ENCODE measurements around the gene LRP1B.

LRP1B gene

DNA sequence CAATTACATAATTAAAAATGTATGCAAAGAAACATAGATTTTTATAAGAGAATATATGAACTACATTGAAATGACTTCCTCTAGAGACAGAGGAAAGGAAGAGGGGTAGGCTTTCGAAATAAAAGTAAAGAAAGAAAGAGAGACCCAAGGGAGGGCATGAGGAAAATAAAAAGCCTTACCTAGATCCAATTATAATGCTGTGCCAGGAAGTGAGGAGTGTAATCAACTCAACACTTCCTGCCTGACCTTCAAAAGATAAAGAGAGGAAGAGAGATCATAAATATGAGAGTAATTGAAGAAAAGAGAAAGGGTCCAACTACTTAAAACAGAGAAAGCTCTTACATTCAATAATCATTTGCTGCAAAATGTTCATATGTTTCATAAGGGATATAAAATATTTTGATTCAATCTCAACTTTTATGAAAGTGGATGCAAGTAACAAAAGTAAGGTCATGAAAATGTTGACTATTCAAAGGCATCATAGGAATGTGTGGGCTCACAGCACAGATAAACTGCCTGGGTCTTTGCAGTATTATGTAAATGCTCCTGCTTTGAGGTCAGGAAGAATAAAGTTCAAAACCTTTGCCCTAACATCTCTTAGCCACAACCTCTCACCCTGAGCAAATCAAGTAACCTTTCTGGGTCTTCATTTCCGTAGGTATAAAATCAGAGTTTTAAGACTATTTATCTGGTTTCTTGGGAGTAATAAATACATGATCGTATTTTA lies 1237.7 kb downstream of the LRP1B start:
- no peak for DNase-seq (ENCODE audit: low read depth)

- DNase-seq (ENCODE audit: low read depth), result no peak
Measured at GRCh38 chr2:140892436-140892835, 1238.4 kb downstream of the LRP1B start.

GRCh38 chr2:140891614-140892212 lies 1239.1 kb downstream of the LRP1B start:
- no peak for DNase-seq (ENCODE audit: low read depth)

GRCh38 chr2:140882671-140883620 lies 1247.9 kb downstream of the LRP1B start:
- no peak for DNase-seq (ENCODE audit: low read depth)

DNA sequence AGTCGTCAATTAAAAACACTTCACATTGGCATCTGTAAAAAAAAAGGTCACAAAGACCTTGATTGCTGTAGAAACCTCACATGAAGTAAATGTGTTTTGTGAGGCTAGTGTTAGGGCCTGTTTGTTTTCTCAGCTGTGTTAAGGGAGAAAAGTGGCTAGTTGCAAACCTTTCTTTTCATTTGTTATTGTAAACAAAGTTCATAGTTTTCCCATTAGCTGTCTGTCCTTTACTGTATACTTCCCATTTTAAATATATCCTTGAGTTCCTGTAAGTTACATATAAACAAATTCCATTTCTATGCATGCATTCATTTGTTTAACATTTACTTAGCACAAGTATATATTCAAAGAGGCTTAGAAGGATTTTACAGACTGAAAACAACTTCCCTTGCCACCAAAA lies 1250.2 kb downstream of the LRP1B start:
- no peak for DNase-seq (ENCODE audit: low read depth)

- no peak for DNase-seq (ENCODE audit: low read depth)
Measured at GRCh38 chr2:140876015-140876414, 1254.8 kb downstream of the LRP1B start.

- DNase-seq (ENCODE audit: low read depth), result no peak
Measured at GRCh38 chr2:140873915-140874531, 1256.8 kb downstream of the LRP1B start.

DNA sequence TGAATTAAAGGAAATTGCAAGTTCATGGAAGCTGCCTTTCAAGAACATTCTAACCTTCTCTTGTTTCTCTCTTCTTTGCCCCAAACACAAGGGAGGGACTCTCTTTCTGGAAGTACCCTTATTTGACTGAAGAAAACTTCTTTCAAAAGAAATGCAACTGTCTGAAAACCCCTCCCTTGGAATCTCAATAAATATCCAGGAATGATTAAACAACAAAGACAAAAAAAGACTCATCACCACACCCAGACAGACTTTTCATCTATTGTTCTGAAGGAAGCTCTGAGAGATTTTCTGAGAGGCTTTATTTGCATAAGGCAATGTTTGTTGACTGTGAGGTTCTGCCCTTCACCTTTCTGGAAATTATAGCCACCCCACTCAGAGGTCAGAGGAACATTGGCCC lies 1260.9 kb downstream of the LRP1B start:
- no peak for DNase-seq (ENCODE audit: low read depth)

GRCh38 chr2:140869107-140869506 lies 1261.7 kb downstream of the LRP1B start:
- DNase-seq (ENCODE audit: low read depth), result no peak

DNA sequence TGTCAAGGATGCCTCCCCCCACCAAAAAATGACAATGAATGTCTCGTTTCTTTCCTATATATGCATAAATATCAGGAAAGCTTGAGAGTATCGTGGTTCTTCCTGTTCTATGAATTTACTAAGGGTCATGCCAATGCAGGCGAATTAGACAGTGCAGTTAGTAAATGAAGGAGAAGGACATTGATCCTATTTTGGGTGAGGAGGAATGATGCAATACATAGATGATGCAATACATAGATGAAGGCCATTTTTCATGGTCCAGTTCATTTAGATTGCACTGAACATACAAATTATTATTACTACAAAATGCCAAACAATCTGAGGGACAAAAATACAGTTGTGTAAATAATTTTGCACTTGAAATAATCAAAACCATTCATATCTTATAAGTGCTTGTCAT lies 1265.0 kb downstream of the LRP1B start:
- DNase-seq (ENCODE audit: low read depth), result no peak

GRCh38 chr2:140863713-140864112 lies 1267.1 kb downstream of the LRP1B start:
- DNase-seq (ENCODE audit: low read depth), result peak; percentile 11

- no peak for DNase-seq (ENCODE audit: low read depth)
Measured at GRCh38 chr2:140862181-140862580, 1268.6 kb downstream of the LRP1B start.

DNA sequence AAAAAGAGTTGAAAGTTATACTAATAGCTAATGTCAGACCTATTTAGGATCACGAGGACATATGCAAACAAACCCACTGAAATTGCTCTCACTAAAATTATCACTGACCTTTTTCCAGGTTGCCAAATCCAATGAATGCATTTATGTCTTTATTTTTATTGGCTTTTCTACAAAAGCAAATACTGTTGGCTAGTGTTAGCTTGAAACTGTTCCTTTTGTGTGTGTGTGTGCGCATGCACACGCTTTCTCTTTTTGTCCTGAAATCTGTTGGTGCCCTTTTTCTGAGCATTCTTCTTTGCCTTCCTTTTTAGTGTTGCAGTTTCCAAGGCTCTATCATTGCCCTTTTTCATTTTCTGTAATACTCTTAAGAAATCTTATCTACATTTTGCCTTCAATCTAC lies 1269.2 kb downstream of the LRP1B start:
- no peak for DNase-seq (ENCODE audit: low read depth)

DNA sequence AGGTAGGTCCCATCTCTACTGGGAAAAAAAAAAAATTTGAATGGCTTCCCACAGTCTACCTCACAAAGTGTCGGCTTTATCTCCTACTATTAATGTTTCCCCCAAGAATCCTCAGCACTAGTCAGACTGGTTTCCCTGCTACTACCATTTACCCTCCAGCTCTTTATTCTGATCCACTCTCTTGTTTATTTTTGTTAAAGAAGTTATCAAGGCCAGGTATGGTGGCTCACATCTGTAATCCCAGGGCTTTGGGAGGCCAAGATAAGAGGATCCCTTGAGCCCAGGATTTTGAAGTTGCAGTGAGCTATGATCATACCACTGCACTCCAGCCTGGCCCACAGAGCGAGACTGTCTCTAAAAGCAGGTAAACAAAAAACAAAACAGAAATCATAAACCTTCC lies 1275.3 kb downstream of the LRP1B start:
- no peak for DNase-seq (ENCODE audit: low read depth)

DNA sequence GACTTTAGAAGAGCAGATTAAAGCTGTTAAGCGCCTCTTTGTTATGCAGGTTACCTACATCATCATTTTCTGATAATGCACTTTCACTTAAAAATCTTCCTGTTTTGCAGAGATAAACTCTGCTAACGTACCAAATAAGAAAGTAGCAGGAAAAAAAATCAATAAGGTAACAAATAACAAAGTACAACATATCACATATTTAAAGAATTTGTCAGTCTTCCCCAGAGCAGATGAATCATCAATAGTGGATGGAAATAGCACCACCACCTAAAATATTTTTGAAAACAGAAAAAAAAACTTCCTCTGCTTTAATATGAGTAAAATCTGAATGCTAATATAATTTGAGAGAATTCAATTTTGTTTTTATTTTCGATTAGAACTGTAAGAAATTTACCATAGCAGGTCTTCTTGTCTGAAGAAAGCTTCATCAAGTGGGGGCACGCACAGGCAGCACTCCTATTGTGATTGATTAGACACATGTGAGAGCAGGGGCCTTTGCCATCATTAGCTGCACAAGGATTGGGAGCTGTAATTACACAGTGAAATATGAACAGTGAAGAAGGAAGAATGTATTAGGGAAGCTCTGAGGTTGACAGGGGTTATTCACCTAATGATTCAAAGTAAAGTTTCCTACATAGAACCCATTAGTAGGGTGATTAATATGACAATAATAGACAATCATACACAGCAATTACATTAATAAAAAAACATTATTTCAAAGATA lies 1279.4 kb downstream of the LRP1B start:
- DNase-seq (ENCODE audit: low read depth), result no peak

- no peak for DNase-seq (ENCODE audit: low read depth)
Measured at GRCh38 chr2:140843186-140843585, 1287.6 kb downstream of the LRP1B start.

DNA sequence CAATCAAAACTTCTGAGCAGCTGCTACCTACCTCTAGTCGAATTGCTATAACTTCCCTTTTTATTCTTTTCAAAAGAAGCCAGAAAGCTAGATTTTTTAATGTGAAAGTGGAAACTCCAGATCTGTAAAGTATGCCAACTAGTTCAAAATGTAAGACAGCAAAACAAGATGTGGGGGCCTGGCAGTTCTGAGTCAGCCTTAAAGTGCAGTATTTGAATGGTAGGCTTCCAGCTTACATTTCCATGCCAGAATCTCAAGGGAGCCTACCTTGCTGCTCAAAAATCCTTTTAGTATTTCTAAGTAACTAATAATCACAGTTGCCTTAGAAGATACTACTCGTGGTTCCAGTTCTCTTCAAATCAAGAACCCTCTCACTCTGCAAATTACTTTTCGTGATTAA lies 1288.7 kb downstream of the LRP1B start:
- no peak for DNase-seq (ENCODE audit: low read depth)

DNA sequence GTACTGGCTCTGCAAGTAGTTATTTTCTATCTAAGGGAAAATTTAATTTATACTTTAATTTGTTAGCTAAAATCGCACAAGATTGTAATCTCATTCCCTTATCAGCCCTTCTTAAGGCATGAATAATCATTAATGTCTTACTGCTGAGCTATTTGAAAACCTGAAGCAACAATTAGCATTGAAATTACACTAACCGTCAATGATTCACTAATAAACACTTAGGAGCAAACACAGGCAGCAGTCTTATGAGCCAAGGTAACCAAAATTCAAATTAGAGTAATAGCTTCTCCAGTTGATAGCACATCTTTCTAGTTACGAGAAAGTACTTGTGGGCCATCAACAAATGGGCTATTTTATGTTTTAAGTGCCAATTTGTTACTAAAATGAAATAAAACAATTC lies 1289.7 kb downstream of the LRP1B start:
- DNase-seq (ENCODE audit: low read depth), result no peak

DNA sequence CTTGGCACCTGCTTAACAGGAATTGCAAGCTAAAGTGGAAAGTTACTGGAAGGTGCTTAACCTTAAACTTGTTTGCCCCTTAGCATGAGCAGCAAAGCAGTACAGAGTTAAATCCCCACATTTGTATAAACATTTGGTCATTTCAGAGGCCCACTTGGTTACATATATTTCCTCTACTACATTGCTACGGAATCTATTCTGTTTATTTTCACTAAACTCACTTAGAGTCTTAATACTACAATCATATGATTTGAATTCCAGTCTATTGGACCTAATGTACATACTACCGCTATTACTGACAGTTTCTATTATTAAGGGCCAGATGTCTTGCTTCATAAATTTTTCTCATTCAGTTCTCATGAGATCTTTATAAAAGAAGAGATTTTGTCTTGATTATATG lies 1294.0 kb downstream of the LRP1B start:
- no peak for DNase-seq (ENCODE audit: low read depth)

DNA sequence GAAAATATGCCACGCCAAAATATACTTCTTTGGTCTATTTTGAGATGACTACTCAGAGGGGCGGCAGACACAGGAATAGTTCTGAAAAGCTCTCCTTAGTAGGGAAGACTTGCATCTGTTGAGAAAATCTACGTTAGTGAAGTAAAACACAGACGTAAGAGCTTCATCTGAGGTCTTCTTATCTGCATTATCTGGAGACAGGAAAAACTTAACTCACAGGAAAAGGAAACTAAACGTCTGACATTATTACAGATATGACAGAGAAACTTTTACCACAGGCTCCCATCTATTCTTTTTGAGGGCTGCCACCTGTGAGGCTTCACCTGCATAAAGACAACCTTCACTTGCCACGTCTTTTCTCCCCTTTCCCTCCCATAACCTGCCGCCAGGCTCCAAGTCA lies 1295.7 kb downstream of the LRP1B start:
- no peak for DNase-seq (ENCODE audit: low read depth)

- DNase-seq (ENCODE audit: low read depth), result no peak
Measured at GRCh38 chr2:140814141-140814540, 1316.7 kb downstream of the LRP1B start.

- DNase-seq (ENCODE audit: low read depth), result no peak
Measured at GRCh38 chr2:140808820-140809219, 1322.0 kb downstream of the LRP1B start.

Measured in GM04503 (cell line).